SKM-1 treated with dmso at 0.1 percent for 144 hours (cell line): ENCODE data around the gene SPATA2L.
A peak's percentile ranks its signal among the peaks of the same experiment; 100 is the strongest.

ENCODE experiments used
- DNase-seq: peaks from one replicate; lab custom pipeline; 2025; ENCODE audit not compliant: unreplicated experiment; lab: John Stamatoyannopoulos, UW

The SPATA2L gene, protein sequence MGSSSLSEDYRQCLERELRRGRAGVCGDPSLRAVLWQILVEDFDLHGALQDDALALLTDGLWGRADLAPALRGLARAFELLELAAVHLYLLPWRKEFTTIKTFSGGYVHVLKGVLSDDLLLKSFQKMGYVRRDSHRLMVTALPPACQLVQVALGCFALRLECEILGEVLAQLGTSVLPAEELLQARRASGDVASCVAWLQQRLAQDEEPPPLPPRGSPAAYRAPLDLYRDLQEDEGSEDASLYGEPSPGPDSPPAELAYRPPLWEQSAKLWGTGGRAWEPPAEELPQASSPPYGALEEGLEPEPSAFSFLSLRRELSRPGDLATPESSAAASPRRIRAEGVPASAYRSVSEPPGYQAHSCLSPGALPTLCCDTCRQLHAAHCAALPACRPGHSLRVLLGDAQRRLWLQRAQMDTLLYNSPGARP

GRCh38 chr16:89701425-89702406 is at the start of gene SPATA2L:
TSS of gene SPATA2L (minus strand) at chr16:89701705. CDS start at chr16:89701232, 473 bp downstream.
- peak; percentile 95 for DNase-seq

GRCh38 chr16:89749637-89750036 is 48.1 kb upstream of the SPATA2L start:
- peak; percentile 29 for DNase-seq

GRCh38 chr16:89748921-89749320 is 47.4 kb upstream of the SPATA2L start:
- no peak for DNase-seq

GRCh38 chr16:89748076-89748475 is 46.6 kb upstream of the SPATA2L start:
- no peak for DNase-seq

DNA sequence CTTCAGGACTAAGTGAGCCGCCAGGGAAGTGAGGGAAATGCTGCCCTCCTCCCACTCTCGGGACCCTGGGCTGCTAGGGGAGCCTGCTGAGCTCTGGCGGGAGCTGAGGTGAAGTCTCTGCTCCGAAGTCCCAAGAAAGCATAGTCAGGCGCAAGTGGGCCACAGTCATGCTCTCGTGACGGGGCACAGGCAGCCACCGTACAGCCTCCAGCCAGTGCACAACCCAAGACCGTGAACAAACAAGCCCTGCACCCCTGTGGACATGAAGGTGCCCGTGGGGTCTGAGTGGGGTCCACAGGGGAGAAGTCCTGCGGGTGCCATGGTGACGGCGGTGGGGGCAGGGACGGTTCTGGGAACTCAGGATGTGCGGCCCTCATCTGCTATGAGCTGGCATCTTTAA is 44.5 kb upstream of the SPATA2L start:
- no peak for DNase-seq

GRCh38 chr16:89744813-89745212 is 43.3 kb upstream of the SPATA2L start:
- DNase-seq, result no peak

- DNase-seq, result no peak
Observed at GRCh38 chr16:89742948-89743347, 41.4 kb upstream of the SPATA2L start.

DNA sequence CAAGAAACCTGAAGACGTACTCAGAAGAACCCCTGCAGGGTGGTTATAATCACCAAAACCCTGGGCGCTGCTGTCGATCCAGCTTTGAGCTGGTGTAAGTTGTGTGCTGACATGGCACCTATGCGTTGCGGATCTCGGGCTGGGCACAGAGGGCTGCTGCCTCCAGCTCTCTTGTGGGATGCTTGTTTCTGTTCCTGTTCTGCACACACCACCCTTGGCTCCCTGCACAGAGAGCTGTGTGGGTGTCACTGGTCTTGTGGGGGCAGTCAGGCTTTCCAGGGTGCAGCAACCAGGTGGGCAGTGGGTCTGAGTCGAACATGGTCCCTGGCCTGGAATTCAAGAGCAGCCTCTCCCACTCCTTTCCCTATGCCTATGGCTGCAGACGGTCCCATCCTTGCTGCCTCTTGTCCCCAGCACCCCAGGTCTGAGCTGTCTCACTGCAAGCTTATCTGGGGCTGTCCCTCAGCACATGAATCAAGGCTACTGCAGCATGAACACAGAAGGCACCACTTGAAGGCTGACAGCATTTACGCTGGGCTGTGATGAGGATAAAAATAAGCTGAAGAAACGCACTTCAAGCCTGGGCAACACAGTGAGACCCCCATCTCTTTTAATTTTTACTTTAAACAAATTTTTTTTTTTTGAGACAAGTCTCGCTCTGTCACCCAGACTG is 40.0 kb upstream of the SPATA2L start:
- no peak for DNase-seq

GRCh38 chr16:89739383-89739782 is 37.9 kb upstream of the SPATA2L start:
- no peak for DNase-seq

DNA sequence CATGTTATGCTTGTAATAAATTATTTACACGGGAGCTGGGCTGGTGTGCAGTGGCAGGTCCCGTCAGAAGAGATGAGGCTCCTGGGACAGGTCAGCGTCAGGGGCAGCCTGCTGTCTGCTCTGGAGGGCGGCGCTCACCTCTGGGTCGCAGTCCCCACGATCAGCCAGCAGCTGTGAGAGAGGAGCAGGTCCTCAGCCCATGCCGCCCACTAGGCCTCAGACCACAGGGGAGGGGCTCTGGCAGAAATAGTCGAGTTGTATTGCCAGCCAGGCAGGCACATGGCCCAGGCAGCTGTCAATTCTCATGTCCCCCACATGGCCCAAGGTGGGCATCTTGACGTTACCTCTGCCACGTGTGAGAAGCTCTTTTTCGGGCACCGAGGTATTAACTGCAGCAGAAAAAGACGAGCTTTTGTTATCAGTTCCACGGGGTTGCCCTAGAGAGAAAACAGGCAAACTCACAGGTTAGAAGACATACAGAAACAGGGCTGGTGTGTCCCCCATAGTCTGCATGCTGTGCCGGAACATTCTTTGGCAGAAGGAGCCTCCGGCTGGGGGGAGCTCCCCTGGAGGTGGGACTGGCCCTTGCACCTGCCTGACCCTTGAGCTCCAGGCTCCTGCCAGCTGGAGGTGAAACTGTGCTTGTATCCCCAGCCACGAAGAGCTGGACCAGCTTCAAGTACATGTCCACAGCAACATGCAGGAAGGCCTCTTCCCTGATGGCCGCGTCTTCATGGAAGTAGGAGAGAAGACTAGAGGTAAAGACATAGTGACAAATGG is 37.2 kb upstream of the SPATA2L start:
- no peak for DNase-seq

DNA sequence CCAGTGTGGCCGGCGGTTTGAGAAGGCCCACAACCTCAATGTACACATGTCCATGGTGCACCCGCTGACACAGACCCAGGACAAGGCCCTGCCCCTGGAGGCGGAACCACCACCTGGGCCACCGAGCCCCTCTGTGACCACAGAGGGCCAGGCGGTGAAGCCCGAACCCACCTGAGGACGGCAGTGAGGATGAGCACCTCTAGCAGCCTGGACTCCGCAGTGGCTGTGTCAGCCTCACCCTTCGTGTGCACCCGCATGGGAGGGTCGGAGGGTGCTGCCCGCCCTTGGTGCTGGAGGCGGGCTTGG is 36.5 kb upstream of the SPATA2L start:
- DNase-seq, result no peak

DNA sequence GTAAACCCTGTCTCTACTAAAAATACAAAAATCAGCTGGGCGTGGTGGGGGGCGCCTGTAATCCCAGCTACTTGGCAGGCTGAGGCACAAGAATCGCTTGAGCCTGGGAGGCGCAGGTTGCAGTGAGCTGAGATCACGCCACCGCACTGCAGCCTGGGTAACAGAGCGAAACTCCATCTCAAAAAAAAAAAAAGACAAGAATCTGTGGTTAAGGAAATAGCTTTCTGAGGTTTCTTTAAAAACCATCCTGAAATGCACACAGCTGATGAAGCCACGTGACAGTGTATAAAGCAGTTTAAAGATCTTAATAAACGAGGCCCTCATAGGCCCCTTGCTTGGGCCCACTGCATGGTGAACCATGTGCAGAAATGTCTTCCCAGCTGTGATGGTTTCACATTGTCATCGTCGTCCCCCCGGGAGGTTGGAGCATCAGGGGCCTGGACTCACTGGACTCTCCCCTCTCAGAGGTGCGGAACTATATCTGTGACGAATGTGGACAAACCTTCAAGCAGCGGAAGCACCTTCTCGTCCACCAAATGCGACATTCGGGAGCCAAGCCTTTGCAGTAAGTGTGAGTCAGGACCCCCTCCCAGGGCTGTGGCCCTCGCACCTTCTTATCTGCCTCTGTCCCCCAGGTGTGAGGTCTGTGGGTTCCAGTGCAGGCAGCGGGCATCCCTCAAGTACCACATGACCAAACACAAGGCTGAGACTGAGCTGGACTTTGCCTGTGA is 36.0 kb upstream of the SPATA2L start:
- no peak for DNase-seq

DNA sequence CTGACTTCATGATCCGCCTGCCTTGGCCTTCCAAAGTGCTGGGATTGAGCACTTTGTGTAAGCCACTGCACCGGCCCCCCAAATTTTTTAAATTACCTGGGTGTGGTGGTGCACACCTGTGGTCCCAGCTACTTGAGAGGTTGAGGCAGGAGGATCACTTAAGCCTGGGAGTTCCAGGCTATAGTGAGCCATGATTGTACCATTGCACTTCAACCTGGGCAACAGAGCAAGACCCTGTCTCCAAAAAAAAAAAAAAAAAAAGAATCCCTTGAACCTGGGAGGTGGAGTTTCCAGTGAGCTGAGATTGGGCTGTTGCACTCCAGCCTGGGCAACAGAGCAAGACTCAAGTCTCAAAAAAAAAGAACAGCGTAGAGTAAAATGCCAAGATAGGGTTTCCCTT is 35.0 kb upstream of the SPATA2L start:
- no peak for DNase-seq

DNA sequence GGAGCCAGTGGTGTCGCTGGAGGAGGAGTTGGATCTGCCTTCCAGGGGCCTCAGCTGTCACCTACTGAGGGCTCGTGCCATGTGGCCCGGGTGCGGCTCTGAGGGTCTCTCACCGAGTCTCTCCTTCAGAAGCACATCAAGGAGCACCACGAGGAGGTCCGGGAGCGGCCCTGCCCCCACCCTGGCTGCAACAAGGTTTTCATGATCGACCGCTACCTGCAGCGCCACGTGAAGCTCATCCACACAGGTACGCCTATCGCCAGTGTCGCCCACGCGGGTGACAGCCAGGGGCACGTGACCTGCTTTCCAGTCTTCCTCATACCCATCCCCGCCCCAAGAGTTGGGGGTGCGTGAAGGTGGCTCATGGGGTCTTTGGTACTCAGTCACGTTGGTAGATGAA is 32.3 kb upstream of the SPATA2L start:
- no peak for DNase-seq

- DNase-seq, result no peak
Observed at GRCh38 chr16:89733322-89733721, 31.8 kb upstream of the SPATA2L start.

DNA sequence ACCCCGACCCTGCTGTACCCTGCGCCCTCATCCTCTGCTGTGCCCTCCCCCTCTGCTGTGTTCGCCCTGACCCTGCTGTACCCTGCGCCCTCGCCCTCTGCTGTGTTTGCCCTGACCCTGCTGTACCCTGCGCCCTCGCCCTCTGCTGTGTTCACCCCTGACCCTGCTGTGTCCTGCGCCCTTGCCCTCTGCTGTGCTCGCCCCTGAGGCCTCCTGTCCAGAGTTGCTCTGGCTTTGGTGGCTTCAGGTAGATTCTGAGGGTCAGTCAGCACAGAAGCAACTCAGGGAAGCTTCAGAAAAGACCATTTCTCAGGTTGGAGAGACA is 31.4 kb upstream of the SPATA2L start:
- DNase-seq, result no peak

DNA sequence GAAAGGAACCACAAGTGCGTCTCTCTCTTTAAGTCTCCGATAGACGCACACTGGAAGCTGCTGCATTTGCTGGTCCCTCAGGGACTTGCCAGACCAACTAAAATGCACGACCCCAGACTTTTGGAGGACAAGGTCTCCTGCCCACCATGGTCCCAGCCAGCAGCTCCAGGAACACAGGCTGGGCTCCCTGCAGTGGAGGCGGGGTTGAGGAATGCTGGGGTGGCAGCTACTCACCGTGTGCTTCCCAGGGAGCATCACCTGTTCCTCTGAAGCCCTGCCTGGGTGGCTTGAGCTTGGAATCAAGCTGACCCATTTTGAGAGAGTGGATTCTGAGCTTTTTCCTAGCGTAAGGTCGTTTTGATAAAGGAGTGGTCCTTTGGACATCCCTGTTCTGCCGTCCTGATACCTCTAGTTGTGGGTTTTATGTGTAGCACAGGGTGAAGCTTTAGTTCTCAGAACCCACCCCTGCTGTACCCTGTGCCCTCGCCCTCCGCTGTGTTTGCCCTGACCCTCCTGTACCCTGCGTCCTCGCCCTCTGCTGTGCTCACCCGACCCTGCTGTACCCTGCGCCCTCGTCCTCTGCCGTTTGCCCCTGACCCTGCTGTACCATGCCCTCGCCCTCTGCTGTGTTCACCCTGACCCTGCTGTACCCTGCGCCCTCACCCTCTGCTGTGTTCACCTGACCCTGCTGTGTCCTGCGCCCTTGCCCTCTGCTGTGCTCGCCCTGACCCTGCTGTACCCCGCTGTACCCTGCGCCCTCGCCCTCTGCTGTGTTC is 30.8 kb upstream of the SPATA2L start:
- no peak for DNase-seq

GRCh38 chr16:89730610-89731234 is 29.2 kb upstream of the SPATA2L start:
- DNase-seq, result no peak
